ENCODE results near the gene CCL27.

The CCL27 gene

GRCh38 chr9:34691936-34692315 is 29.5 kb upstream of the CCL27 start:
- Histone ChIP-seq H3K27ac (ENCODE audit: low read depth, low read length) (no peak overlapping the region), H3K9me3 (ENCODE audit: control insufficient read depth in 1 of 2, low read length in 2 of 2) (no peaks in the 10 kb centered on the region), H3K27me3 (ENCODE audit: control insufficient read depth in 1 of 2, insufficient read depth in 2 of 2, low read length in 2 of 2) (no peaks in the 10 kb centered on the region), H3K4me1 (ENCODE audit: control insufficient read depth in 1 of 2, insufficient read depth in 2 of 2, low read length in 2 of 2) (peaks cover 8 to 12% of the 10 kb centered on the region in 2 donors), H3K9ac (ENCODE audit: low read depth in 1 of 2, low read length in 2 of 2) (no peak overlapping the region), H3K4me3 (ENCODE audit: low read depth in 1 of 2, low read length in 2 of 2) (no peak overlapping the region), H3K36me3 (ENCODE audit: control insufficient read depth in 1 of 2, insufficient read depth in 2 of 2, low read length in 2 of 2) (no peaks in the 10 kb centered on the region)

DNA sequence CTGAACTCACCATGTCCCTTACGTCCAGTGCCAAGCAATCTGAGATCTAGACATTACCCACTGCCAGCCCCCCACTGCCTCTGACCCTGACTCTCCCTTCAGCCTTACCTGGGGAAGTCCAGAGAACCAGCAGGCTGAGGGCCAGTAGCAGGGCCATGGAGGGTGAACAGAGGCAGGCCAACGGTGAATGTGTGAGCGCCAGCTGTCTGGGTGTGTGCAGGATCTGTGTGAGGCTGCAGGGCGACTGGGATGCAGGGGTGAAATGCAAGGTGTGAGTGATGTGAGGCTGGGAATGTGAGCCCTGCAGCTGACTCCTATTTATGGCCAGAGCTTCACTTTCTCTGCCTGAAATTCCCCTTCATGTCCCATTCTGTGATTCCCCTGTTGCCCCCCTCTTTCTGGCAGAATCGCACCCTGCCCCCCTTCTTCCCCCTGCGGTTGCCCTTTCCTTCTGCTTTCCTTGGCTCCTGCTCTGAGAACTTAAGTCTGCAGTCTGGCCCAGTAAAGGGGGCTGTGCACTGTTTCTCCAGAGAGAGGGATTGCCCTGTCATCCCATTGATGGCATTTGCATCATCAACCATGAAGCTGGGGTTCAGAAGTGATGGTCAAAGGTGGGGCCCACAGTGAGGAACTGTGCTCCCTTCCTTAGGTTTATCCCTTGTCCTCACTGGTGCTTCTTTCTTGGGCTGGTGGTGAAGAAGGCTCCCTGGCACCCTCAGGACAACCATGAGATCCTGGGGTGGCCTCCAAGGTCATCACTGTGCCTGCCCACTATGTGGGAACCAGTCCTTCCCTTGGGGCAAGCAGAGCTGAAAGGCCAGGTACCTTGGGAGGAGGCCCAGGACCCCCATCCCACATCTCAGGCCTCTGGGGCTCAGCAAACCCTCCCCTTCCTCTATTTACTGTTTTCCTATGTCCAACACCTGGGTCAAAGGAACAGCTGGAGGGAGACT is 28.8 kb upstream of the CCL27 start, which contains the start of gene CCL19:
Gene CCL19 (minus strand): TSS at position 294 of the 953 bp plus-strand sequence. CDS start 137 bp downstream, at position 157.
- Histone ChIP-seq H3K4me1 (ENCODE audit: control insufficient read depth in 1 of 2, insufficient read depth in 2 of 2, low read length in 2 of 2) (peaks cover 8 to 12% of the 10 kb centered on the region in 2 donors), H3K9me3 (ENCODE audit: control insufficient read depth in 1 of 2, low read length in 2 of 2) (no peaks in the 10 kb centered on the region), H3K27ac (ENCODE audit: low read depth, low read length) (no peak within 1 kb of the TSS), H3K4me3 (ENCODE audit: low read depth in 1 of 2, low read length in 2 of 2) (no peak within 1 kb of the TSS), H3K36me3 (ENCODE audit: control insufficient read depth in 1 of 2, insufficient read depth in 2 of 2, low read length in 2 of 2) (no peaks in the 10 kb centered on the region), H3K27me3 (ENCODE audit: control insufficient read depth in 1 of 2, insufficient read depth in 2 of 2, low read length in 2 of 2) (no peaks in the 10 kb centered on the region), H3K9ac (ENCODE audit: low read depth in 1 of 2, low read length in 2 of 2) (no peak within 1 kb of the TSS)

GRCh38 chr9:34689512-34689911 is 27.1 kb upstream of the CCL27 start:
- Histone ChIP-seq H3K4me1 (ENCODE audit: control insufficient read depth in 1 of 2, insufficient read depth in 2 of 2, low read length in 2 of 2) (peaks cover 8 to 12% of the 10 kb centered on the region in 2 donors), H3K9me3 (ENCODE audit: control insufficient read depth in 1 of 2, low read length in 2 of 2) (no peaks in the 10 kb centered on the region), H3K27me3 (ENCODE audit: control insufficient read depth in 1 of 2, insufficient read depth in 2 of 2, low read length in 2 of 2) (no peaks in the 10 kb centered on the region), H3K36me3 (ENCODE audit: control insufficient read depth in 1 of 2, insufficient read depth in 2 of 2, low read length in 2 of 2) (no peaks in the 10 kb centered on the region), H3K27ac (ENCODE audit: low read depth, low read length) (no peak overlapping the region), H3K4me3 (ENCODE audit: low read depth in 1 of 2, low read length in 2 of 2) (no peak overlapping the region), H3K9ac (ENCODE audit: low read depth in 1 of 2, low read length in 2 of 2) (no peak overlapping the region)

GRCh38 chr9:34689116-34689470 is 26.6 kb upstream of the CCL27 start:
- Histone ChIP-seq H3K27me3 (ENCODE audit: control insufficient read depth in 1 of 2, insufficient read depth in 2 of 2, low read length in 2 of 2) (no peaks in the 10 kb centered on the region), H3K9me3 (ENCODE audit: control insufficient read depth in 1 of 2, low read length in 2 of 2) (no peaks in the 10 kb centered on the region), H3K36me3 (ENCODE audit: control insufficient read depth in 1 of 2, insufficient read depth in 2 of 2, low read length in 2 of 2) (no peaks in the 10 kb centered on the region), H3K9ac (ENCODE audit: low read depth in 1 of 2, low read length in 2 of 2) (no peak overlapping the region), H3K4me1 (ENCODE audit: control insufficient read depth in 1 of 2, insufficient read depth in 2 of 2, low read length in 2 of 2) (peaks cover 8 to 12% of the 10 kb centered on the region in 2 donors), H3K4me3 (ENCODE audit: low read depth in 1 of 2, low read length in 2 of 2) (no peak overlapping the region), H3K27ac (ENCODE audit: low read depth, low read length) (no peak overlapping the region)

GRCh38 chr9:34688329-34689115 is 26.1 kb upstream of the CCL27 start:
- H3K9me3 ChIP-seq (ENCODE audit: control insufficient read depth in 1 of 2, low read length in 2 of 2), result no peaks in the 10 kb centered on the region
- peaks cover 8 to 12% of the 10 kb centered on the region in 2 donors for H3K4me1 ChIP-seq (ENCODE audit: control insufficient read depth in 1 of 2, insufficient read depth in 2 of 2, low read length in 2 of 2)
- no peak overlapping the region for H3K9ac ChIP-seq (ENCODE audit: low read depth in 1 of 2, low read length in 2 of 2)
- no peaks in the 10 kb centered on the region for H3K36me3 ChIP-seq (ENCODE audit: control insufficient read depth in 1 of 2, insufficient read depth in 2 of 2, low read length in 2 of 2)
- H3K27me3 ChIP-seq (ENCODE audit: control insufficient read depth in 1 of 2, insufficient read depth in 2 of 2, low read length in 2 of 2), result no peaks in the 10 kb centered on the region
- no peak overlapping the region for H3K4me3 ChIP-seq (ENCODE audit: low read depth in 1 of 2, low read length in 2 of 2)
- H3K27ac ChIP-seq (ENCODE audit: low read depth, low read length), result no peak overlapping the region

- Histone ChIP-seq H3K27ac (ENCODE audit: low read depth, low read length) (no peak overlapping the region), H3K27me3 (ENCODE audit: control insufficient read depth in 1 of 2, insufficient read depth in 2 of 2, low read length in 2 of 2) (no peaks in the 10 kb centered on the region)
These were observed 25.0 kb upstream of the CCL27 start for GRCh38 chr9:34687276-34688030.

GRCh38 chr9:34686732-34687131 is 24.3 kb upstream of the CCL27 start:
- no peak overlapping the region for H3K4me3 ChIP-seq (ENCODE audit: low read depth in 1 of 2, low read length in 2 of 2)
- H3K36me3 ChIP-seq (ENCODE audit: control insufficient read depth in 1 of 2, insufficient read depth in 2 of 2, low read length in 2 of 2), result no peaks in the 10 kb centered on the region
- H3K27ac ChIP-seq (ENCODE audit: low read depth, low read length), result no peak overlapping the region
- no peaks in the 10 kb centered on the region for H3K27me3 ChIP-seq (ENCODE audit: control insufficient read depth in 1 of 2, insufficient read depth in 2 of 2, low read length in 2 of 2)
- H3K4me1 ChIP-seq (ENCODE audit: control insufficient read depth in 1 of 2, insufficient read depth in 2 of 2, low read length in 2 of 2), result peaks cover 8 to 12% of the 10 kb centered on the region in 2 donors
- no peaks in the 10 kb centered on the region for H3K9me3 ChIP-seq (ENCODE audit: control insufficient read depth in 1 of 2, low read length in 2 of 2)
- no peak overlapping the region for H3K9ac ChIP-seq (ENCODE audit: low read depth in 1 of 2, low read length in 2 of 2)

More at GRCh38 chr9:34687276-34688030, 25.0 kb upstream of the CCL27 start:
- Histone ChIP-seq H3K36me3 (ENCODE audit: control insufficient read depth in 1 of 2, insufficient read depth in 2 of 2, low read length in 2 of 2) (no peaks in the 10 kb centered on the region), H3K4me3 (ENCODE audit: low read depth in 1 of 2, low read length in 2 of 2) (no peak overlapping the region), H3K4me1 (ENCODE audit: control insufficient read depth in 1 of 2, insufficient read depth in 2 of 2, low read length in 2 of 2) (peaks cover 8 to 12% of the 10 kb centered on the region in 2 donors), H3K9ac (ENCODE audit: low read depth in 1 of 2, low read length in 2 of 2) (no peak overlapping the region), H3K9me3 (ENCODE audit: control insufficient read depth in 1 of 2, low read length in 2 of 2) (no peaks in the 10 kb centered on the region)

DNA sequence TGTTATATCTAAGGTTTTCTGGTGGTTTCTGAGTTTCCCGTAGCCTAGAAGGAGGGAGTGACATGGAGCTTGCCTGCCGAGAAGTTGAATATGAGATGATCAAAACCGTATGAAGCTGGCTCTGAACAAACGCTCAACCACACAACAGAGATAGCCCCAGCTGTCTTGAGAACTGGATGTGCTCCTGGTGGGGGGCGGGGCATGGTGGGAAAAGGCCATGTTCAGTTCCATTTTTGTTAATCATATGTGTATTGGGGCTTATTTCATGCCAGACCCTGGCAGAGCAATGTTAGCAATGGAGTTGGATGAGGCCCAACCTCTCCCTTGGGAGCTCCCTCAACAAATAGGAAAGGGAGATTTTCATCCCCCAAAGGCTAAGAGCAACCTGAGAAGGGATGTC is 23.8 kb upstream of the CCL27 start:
- Histone ChIP-seq H3K36me3 (ENCODE audit: control insufficient read depth in 1 of 2, insufficient read depth in 2 of 2, low read length in 2 of 2) (no peaks in the 10 kb centered on the region), H3K9me3 (ENCODE audit: control insufficient read depth in 1 of 2, low read length in 2 of 2) (no peaks in the 10 kb centered on the region), H3K27me3 (ENCODE audit: control insufficient read depth in 1 of 2, insufficient read depth in 2 of 2, low read length in 2 of 2) (no peaks in the 10 kb centered on the region), H3K27ac (ENCODE audit: low read depth, low read length) (no peak overlapping the region), H3K4me1 (ENCODE audit: control insufficient read depth in 1 of 2, insufficient read depth in 2 of 2, low read length in 2 of 2) (peaks cover 8 to 12% of the 10 kb centered on the region in 2 donors), H3K4me3 (ENCODE audit: low read depth in 1 of 2, low read length in 2 of 2) (no peak overlapping the region), H3K9ac (ENCODE audit: low read depth in 1 of 2, low read length in 2 of 2) (no peak overlapping the region)

DNA sequence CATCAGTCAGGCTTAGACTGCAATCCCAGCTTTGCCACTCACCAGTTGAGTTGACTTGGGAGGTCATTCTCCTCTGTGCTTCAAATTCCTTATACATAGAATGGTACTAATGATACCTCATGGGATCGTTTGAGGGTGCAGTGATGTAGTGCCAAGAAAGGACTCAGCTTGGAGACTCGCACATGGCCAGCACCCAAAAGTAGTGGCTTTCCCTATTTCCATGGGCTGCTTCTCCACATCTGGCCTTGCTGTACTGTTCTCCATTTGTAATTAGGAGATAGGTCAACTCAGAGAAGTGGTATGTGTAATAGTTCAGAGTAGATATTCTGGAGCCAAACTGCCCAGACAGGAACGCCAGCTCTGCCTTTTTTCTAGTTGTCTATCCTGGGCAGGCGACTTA is 23.1 kb upstream of the CCL27 start:
- Histone ChIP-seq H3K4me1 (ENCODE audit: control insufficient read depth in 1 of 2, insufficient read depth in 2 of 2, low read length in 2 of 2) (peaks cover 8 to 12% of the 10 kb centered on the region in 2 donors), H3K4me3 (ENCODE audit: low read depth in 1 of 2, low read length in 2 of 2) (no peak overlapping the region), H3K36me3 (ENCODE audit: control insufficient read depth in 1 of 2, insufficient read depth in 2 of 2, low read length in 2 of 2) (no peaks in the 10 kb centered on the region), H3K9ac (ENCODE audit: low read depth in 1 of 2, low read length in 2 of 2) (no peak overlapping the region), H3K27ac (ENCODE audit: low read depth, low read length) (no peak overlapping the region), H3K27me3 (ENCODE audit: control insufficient read depth in 1 of 2, insufficient read depth in 2 of 2, low read length in 2 of 2) (no peaks in the 10 kb centered on the region), H3K9me3 (ENCODE audit: control insufficient read depth in 1 of 2, low read length in 2 of 2) (no peaks in the 10 kb centered on the region)

Data from duodenal mucosa (tissue), 2 donors.